ENCODE measurements around the gene SLC6A18.
A peak's percentile ranks its signal among the peaks of the same experiment; 100 is the strongest.

The SLC6A18 gene

GRCh38 chr5:1239505-1240251 is 14.5 kb downstream of the SLC6A18 start:
- DNase-seq = no peak

GRCh38 chr5:1240496-1241260 is 15.5 kb downstream of the SLC6A18 start:
- DNase-seq = no peak

- DNase-seq = no peak
Measured at GRCh38 chr5:1241509-1242080, 16.4 kb downstream of the SLC6A18 start.

GRCh38 chr5:1242733-1243486 is 17.7 kb downstream of the SLC6A18 start:
- no peak for DNase-seq

- no peak for DNase-seq
Measured at GRCh38 chr5:1243487-1244130, 18.4 kb downstream of the SLC6A18 start.

GRCh38 chr5:1244255-1244654 is 19.1 kb downstream of the SLC6A18 start:
- DNase-seq = no peak

- no peak for DNase-seq
Measured at GRCh38 chr5:1244976-1245375, 19.8 kb downstream of the SLC6A18 start.

GRCh38 chr5:1245905-1246576 is 20.9 kb downstream of the SLC6A18 start:
- no peak for DNase-seq

GRCh38 chr5:1246711-1247431 is 21.7 kb downstream of the SLC6A18 start:
- peak; percentile 19 to 26 for DNase-seq

- DNase-seq = no peak
Measured at GRCh38 chr5:1247811-1248210, 22.6 kb downstream of the SLC6A18 start.

GRCh38 chr5:1249366-1250280 is 24.4 kb downstream of the SLC6A18 start:
- DNase-seq = no peak

- DNase-seq = no peak
Measured at GRCh38 chr5:1251678-1252580, 26.7 kb downstream of the SLC6A18 start.

- no peak for DNase-seq
Measured at GRCh38 chr5:1252681-1253080, 27.5 kb downstream of the SLC6A18 start.

- no peak for DNase-seq
Measured at GRCh38 chr5:1253456-1254105, 28.4 kb downstream of the SLC6A18 start.

- DNase-seq = no peak
Measured at GRCh38 chr5:1254196-1254595, 29.0 kb downstream of the SLC6A18 start.

GRCh38 chr5:1255081-1255561 is 29.9 kb downstream of the SLC6A18 start:
- DNase-seq = peak in 1 of 2 donors; percentile 16

- no peak for DNase-seq
Measured at GRCh38 chr5:1256776-1257175, 31.6 kb downstream of the SLC6A18 start.

GRCh38 chr5:1257363-1257762 is 32.2 kb downstream of the SLC6A18 start:
- DNase-seq = no peak

All from stimulated activated CD4-positive, alpha-beta T cell treated with anti-CD3 and anti-CD28 coated beads, Interleukin-2, amount 100 ng/mL, for 48 hours (primary cell).